HepG2 (cell line): ENCODE measurements around the gene CTNNA2. TPM values are rescaled to one million over a fixed set of nuclear protein-coding genes. Genes with fewer than 3 reads are reported as not detected.
"Not testable (repeated sequence)": the region's sequence is repeated elsewhere in the genome, so short reads cannot be mapped to it uniquely, and the experiment has no call there.

ENCODE experiments used
- ATAC-seq: fragments of 200-7000 bp; cut with Tn5 transposase; 3 replicates; pipeline ENCODE4 v1.9.1; 2020; ENCODE audit warnings: mild to moderate bottlenecking, moderate library complexity
- BruUV-seq: library from RNA; stranded (reverse); fragments of 400-500 nt; replicated peaks from 2 replicates; lab custom pipeline; 2021; lab: Mats Ljungman, UMichigan
- CTCF ChIA-PET: fragments of 300-600 bp; formaldehyde crosslinking; extraction: SDS; loops from one replicate; lab custom pipeline; 2021; ENCODE audit warnings: low total read pairs, inconsistent platforms, low intra/inter-chr PET ratio; lab: Yijun Ruan, JAX
- POLR2A ChIA-PET: fragments of 350-600 bp; sonication (Branson Sonifier 250); formaldehyde crosslinking; loops from one replicate; lab custom pipeline; 2020; ENCODE audit warnings: antibody characterized with exemption, inconsistent platforms; lab: Yijun Ruan, JAX
- DNase-seq: peaks from one replicate; pipeline ENCODE4 v3.0.0-alpha.2; 2015; ENCODE audit warnings: low spot score
- FAIRE-seq: peaks from 3 replicates; lab custom pipeline; 2011; peaks lifted over from hg19 to GRCh38; lab: Jason Lieb, UNC
- H2AFZ ChIP-seq: one replicate; pipeline ENCODE4 v1.6.1; 2011; ENCODE audit warnings: low read length, inconsistent platforms
- H3K27ac ChIP-seq: fragments of 300-600 bp; 3 replicates; pipeline ENCODE4 v1.8.0; 2011; ENCODE audit warnings: mixed run types, mild to moderate bottlenecking, mixed read lengths, low read length, inconsistent platforms; ENCODE audit not compliant: insufficient read depth; ENCODE audit errors: extremely low read length
- H3K27me3 ChIP-seq, 2 experiments: fragments of 200-600 bp in 1 of 2; 2 replicates in 1 of 2; 3 replicates in 1 of 2; pipeline versions ENCODE4 v1.6.0 to v1.8.0; 2011; ENCODE audit warnings: low read length in 2 of 2, mild to moderate bottlenecking in 2 of 2, moderate library complexity in 2 of 2, inconsistent platforms in 1 of 2; ENCODE audit not compliant: insufficient read depth in 2 of 2, control insufficient read depth in 1 of 2
- H3K36me3 ChIP-seq, 2 experiments: fragments of 200-600 bp in 1 of 2; replicated peaks in 1 of 2; 2 replicates in 1 of 2; 3 replicates in 1 of 2; pipeline versions ENCODE4 v1.5.1 to v1.8.0; 2011; ENCODE audit warnings: low read length in 2 of 2, inconsistent platforms in 1 of 2; ENCODE audit not compliant: insufficient read depth in 2 of 2, control insufficient read depth in 1 of 2
- H3K4me1 ChIP-seq: 2 replicates; pipeline ENCODE4 v1.5.1; 2012; ENCODE audit warnings: low read length, inconsistent platforms; ENCODE audit not compliant: insufficient read depth
- H3K4me2 ChIP-seq: 2 replicates; pipeline ENCODE4 v1.6.0; 2011; ENCODE audit warnings: low read depth, low read length, inconsistent platforms
- H3K4me3 ChIP-seq, 3 experiments: fragments of 200-600 bp in 1 of 3; sonication (generic), shearing (Covaris generic) in 1 of 3; replicated peaks in 1 of 3; 2 replicates each; pipeline ENCODE4 v1.5.1; 2011 to 2016; ENCODE audit warnings: low read length in 3 of 3, inconsistent platforms in 2 of 3, low read depth in 2 of 3, mild to moderate bottlenecking in 2 of 3, control low read depth in 1 of 3, mixed read lengths in 1 of 3; ENCODE audit not compliant: insufficient read depth in 1 of 3
- H3K79me2 ChIP-seq: one replicate; pipeline ENCODE4 v1.6.1; 2011; ENCODE audit warnings: low read length, inconsistent platforms; ENCODE audit not compliant: insufficient read depth
- H3K9ac ChIP-seq: 2 replicates; pipeline ENCODE4 v1.6.0; 2011; ENCODE audit warnings: mild to moderate bottlenecking, low read depth, low read length, inconsistent platforms; ENCODE audit not compliant: insufficient read depth
- H3K9me3 ChIP-seq: 2 replicates; pipeline ENCODE4 v1.5.1; 2012; ENCODE audit warnings: mild to moderate bottlenecking, low read length
- H4K20me1 ChIP-seq: 2 replicates; pipeline ENCODE4 v1.6.0; 2011; ENCODE audit warnings: inconsistent platforms, mild to moderate bottlenecking, low read length, moderate library complexity; ENCODE audit not compliant: insufficient read depth
- EED ChIP-seq: sonication (generic); formaldehyde crosslinking; IDR thresholded peaks from 2 replicates; pipeline ENCODE4 v1.5.0; 2020; ENCODE audit warnings: mild to moderate bottlenecking, missing genetic modification reagents
- FOSL1 ChIP-seq: sonication (generic); formaldehyde crosslinking; IDR thresholded peaks from 2 replicates; pipeline ENCODE4 v1.9.0; 2021; ENCODE audit warnings: missing genetic modification reagents, borderline replicate concordance
- FOXM1 ChIP-seq: sonication (generic); formaldehyde crosslinking; IDR thresholded peaks from 2 replicates; pipeline ENCODE4 v1.5.0; 2020; ENCODE audit warnings: missing genetic modification reagents
- HDAC2 ChIP-seq: sonication (generic); formaldehyde crosslinking; IDR thresholded peaks from 2 replicates; pipeline ENCODE4 v1.4.0; 2020; ENCODE audit warnings: missing genetic modification reagents
- KLF15 ChIP-seq: sonication (generic); formaldehyde crosslinking; IDR thresholded peaks from 2 replicates; pipeline ENCODE4 v1.8.1; 2023; ENCODE audit warnings: borderline replicate concordance, mild to moderate bottlenecking, inconsistent platforms, missing genetic modification reagents, mixed read lengths
- NCOA1 ChIP-seq: sonication (generic); formaldehyde crosslinking; IDR thresholded peaks from 2 replicates; pipeline ENCODE4 v1.9.0; 2021; ENCODE audit warnings: missing genetic modification reagents
- NCOA5 ChIP-seq: sonication (generic); formaldehyde crosslinking; IDR thresholded peaks from 2 replicates; pipeline ENCODE4 v1.4.0; 2020; ENCODE audit warnings: missing genetic modification reagents
- RAD51 ChIP-seq: fragments of 450-650 bp; IDR thresholded peaks from 2 replicates; pipeline ENCODE4 v1.6.1; 2016; ENCODE audit warnings: borderline replicate concordance
- REL ChIP-seq: sonication (generic); formaldehyde crosslinking; conservative IDR thresholded peaks from 2 replicates; pipeline ENCODE4 v1.8.0; 2022; ENCODE audit warnings: mild to moderate bottlenecking, missing genetic modification reagents, moderate library complexity
- SP5 ChIP-seq: IDR thresholded peaks from 2 replicates; pipeline ENCODE4 v1.6.1; 2016; ENCODE audit warnings: low read depth, borderline replicate concordance
- ZNF10 ChIP-seq: sonication (generic); formaldehyde crosslinking; IDR thresholded peaks from 2 replicates; pipeline ENCODE4 v1.4.0; 2020; ENCODE audit warnings: mild to moderate bottlenecking, low read depth, missing genetic modification reagents, borderline replicate concordance
- ZNF225 ChIP-seq: sonication (generic); formaldehyde crosslinking; IDR thresholded peaks from 2 replicates; pipeline ENCODE4 v1.4.0; 2020; ENCODE audit warnings: mild to moderate bottlenecking, missing genetic modification reagents
- ZNF33A ChIP-seq: sonication (generic); formaldehyde crosslinking; IDR thresholded peaks from 2 replicates; pipeline ENCODE4 v1.5.1; 2020; ENCODE audit warnings: missing genetic modification reagents, mild to moderate bottlenecking, moderate library complexity, borderline replicate concordance
- ZNF530 ChIP-seq: sonication (generic); formaldehyde crosslinking; IDR thresholded peaks from 2 replicates; pipeline ENCODE4 v1.5.0; 2020; ENCODE audit warnings: low read depth, mild to moderate bottlenecking, missing genetic modification reagents
- ZNF678 ChIP-seq: sonication (generic); formaldehyde crosslinking; IDR thresholded peaks from 2 replicates; pipeline ENCODE4 v1.4.0; 2020; ENCODE audit warnings: mild to moderate bottlenecking, missing genetic modification reagents
- ZSCAN22 ChIP-seq: sonication (generic); formaldehyde crosslinking; IDR thresholded peaks from 2 replicates; pipeline ENCODE4 v1.4.0; 2020; ENCODE audit warnings: mild to moderate bottlenecking, missing genetic modification reagents
- WGBS: methylation state at CpG from one replicate; pipeline ENCODE4 v1.1.6; 2017; ENCODE audit warnings: low lambda C conversion rate; 5-methylcytosine and 5-hydroxymethylcytosine counted together
- in situ Hi-C: cut with HindIII; loops from 2 replicates; pipeline ENCODE4 v1.10.0; 2017; ENCODE audit warnings: low pct_unique_long_range_greater_than_20kb; ENCODE audit not compliant: extremely low pct_ligation_motif_present
- intact Hi-C: fragments of 100-400 bp; cut with micrococcal nuclease; formaldehyde crosslinking; loops from one replicate; pipeline ENCODE4 v1.10.0; 2022; ENCODE audit not compliant: unreplicated experiment
- polyA plus RNA-seq, 8 experiments: library from polyadenylated mRNA; depleted of rRNA in 3 of 8; stranded (reverse) in 7 of 8; unstranded in 1 of 8; fragments of >200 nt; fragmentation: Illumina TruSeq in 4 of 8; extraction: Trizol in 4 of 8; gene quantifications; 2 replicates each; pipeline versions ENCODE4 v1.2.1 to v1.2.3, GENCODE V29; 2011 to 2016; ENCODE audit warnings: low read depth in 4 of 8, missing spikeins in 1 of 8, mixed read lengths in 1 of 8; ENCODE audit not compliant: insufficient read depth in 1 of 8
- total RNA-seq, 5 experiments: library from RNA; depleted of rRNA; stranded (reverse); fragments of >200 nt; fragmentation: Illumina TruSeq; extraction: Trizol; gene quantifications; 2 replicates each; pipeline ENCODE4 v1.2.3, GENCODE V29; 2016; ENCODE audit warnings: low read depth in 1 of 5
- TF ChIP-seq, protein P1 (sequence below): sonication (generic); formaldehyde crosslinking; IDR thresholded peaks from 2 replicates; pipeline ENCODE4 v1.4.0; 2020; ENCODE audit warnings: missing genetic modification reagents, borderline replicate concordance

Gene CTNNA2
- total and polyA plus RNA-seq, 2 of the 13 experiments (the other 11 are each of a cell fraction or from before 2014, with no cell fraction given): not detected

DNA sequence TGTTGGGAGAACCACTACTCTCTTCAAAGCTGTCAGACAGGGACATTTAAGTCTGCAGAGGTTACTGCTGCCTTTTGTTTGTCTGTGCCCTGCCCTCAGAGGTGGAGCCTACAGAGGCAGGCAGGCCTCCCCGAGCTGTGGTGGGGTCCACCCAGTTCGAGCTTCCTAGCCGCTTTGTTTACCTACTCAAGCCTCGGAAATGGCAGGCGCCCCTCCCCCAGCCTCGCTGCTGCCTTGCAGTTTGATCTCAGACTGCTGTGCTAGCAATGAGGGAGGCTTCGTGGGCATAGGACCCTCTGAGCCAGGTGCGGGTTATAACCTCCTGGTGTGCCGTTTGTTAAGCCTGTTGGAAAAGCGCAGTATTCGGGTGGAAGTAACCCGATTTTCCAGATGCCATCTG, 585.7 kb downstream of the CTNNA2 start:
- POLR2A ChIA-PET, FAIRE-seq: not testable (repeated sequence)

DNA sequence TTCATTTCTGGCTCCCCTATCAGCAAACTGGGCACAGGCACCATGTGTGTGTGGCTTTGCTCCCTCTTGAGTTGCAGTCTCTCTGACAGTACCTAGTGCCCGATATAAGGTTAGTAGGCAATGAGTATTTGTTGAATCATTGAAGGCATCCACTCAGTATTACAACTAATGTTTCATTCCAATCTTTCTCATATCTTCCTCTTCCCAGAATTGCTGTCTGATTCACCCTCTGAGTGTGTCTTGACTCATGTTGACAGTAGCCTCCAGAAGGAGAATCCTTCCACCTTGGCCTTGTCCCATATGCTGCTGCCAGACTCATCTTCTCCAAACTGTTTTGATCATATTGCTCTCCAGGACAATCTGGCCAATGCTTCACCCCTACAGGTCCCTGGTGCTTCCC, 589.2 kb downstream of the CTNNA2 start:
- H3K4me2 ChIP-seq: no peak overlapping the region
- in situ Hi-C loops (no loop called here), intact Hi-C loops (no loop called here)
- FAIRE-seq: no peak
- 14% methylated on average over 1 of the region's 1 CpG for WGBS
- CTCF ChIA-PET: no interaction called here
- no peaks in the 10 kb centered on the region for H3K36me3 ChIP-seq
- H4K20me1 ChIP-seq: no peaks in the 10 kb centered on the region
- DNase-seq: no peak
- no peak overlapping the region for H3K9ac ChIP-seq
- POLR2A ChIA-PET: no interaction called here
- H3K27ac ChIP-seq: no peak overlapping the region
- no peak overlapping the region for H2AFZ ChIP-seq
- H3K4me1 ChIP-seq: no peaks in the 10 kb centered on the region
- no TSS peak for BruUV-seq
- no peak for ATAC-seq
- no peaks in the 10 kb centered on the region for H3K27me3 ChIP-seq
- H3K79me2 ChIP-seq: no peaks in the 10 kb centered on the region
- H3K9me3 ChIP-seq: no peaks in the 10 kb centered on the region
- H3K4me3 ChIP-seq: no peak overlapping the region
- TF ChIP-seq ZNF33A (CRISPR knock-in tag) (no peak), ZNF225 (CRISPR knock-in tag) (no peak), NCOA5 (CRISPR knock-in tag) (no peak), ZNF530 (no peak), EED (CRISPR knock-in tag) (no peak), ZSCAN22 (CRISPR knock-in tag) (no peak), KLF15 (CRISPR knock-in tag) (no peak), RAD51 (no peak), HDAC2 (no peak), FOXM1 (CRISPR knock-in tag) (no peak), ZNF678 (CRISPR knock-in tag) (no peak), REL (no peak), ZNF10 (CRISPR knock-in tag) (no peak), FOSL1 (CRISPR knock-in tag) (no peak), SP5 (no peak), NCOA1 (CRISPR knock-in tag) (no peak)

More for the DNA sequence above, 585.7 kb downstream of the CTNNA2 start:
- H2AFZ ChIP-seq, H3K4me3 ChIP-seq: not testable (repeated sequence)
- TF ChIP-seq, protein P1, sequence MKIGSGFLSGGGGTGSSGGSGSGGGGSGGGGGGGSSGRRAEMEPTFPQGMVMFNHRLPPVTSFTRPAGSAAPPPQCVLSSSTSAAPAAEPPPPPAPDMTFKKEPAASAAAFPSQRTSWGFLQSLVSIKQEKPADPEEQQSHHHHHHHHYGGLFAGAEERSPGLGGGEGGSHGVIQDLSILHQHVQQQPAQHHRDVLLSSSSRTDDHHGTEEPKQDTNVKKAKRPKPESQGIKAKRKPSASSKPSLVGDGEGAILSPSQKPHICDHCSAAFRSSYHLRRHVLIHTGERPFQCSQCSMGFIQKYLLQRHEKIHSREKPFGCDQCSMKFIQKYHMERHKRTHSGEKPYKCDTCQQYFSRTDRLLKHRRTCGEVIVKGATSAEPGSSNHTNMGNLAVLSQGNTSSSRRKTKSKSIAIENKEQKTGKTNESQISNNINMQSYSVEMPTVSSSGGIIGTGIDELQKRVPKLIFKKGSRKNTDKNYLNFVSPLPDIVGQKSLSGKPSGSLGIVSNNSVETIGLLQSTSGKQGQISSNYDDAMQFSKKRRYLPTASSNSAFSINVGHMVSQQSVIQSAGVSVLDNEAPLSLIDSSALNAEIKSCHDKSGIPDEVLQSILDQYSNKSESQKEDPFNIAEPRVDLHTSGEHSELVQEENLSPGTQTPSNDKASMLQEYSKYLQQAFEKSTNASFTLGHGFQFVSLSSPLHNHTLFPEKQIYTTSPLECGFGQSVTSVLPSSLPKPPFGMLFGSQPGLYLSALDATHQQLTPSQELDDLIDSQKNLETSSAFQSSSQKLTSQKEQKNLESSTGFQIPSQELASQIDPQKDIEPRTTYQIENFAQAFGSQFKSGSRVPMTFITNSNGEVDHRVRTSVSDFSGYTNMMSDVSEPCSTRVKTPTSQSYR (CRISPR knock-in tag): peak; percentile 69; the same call in 1 of the 2 replicates
- TF ChIP-seq, all 625 proteins: peak for 1; not testable (repeated sequence) for 624
- ATAC-seq, H3K27me3 ChIP-seq, H3K27ac ChIP-seq, H3K9me3 ChIP-seq, H3K79me2 ChIP-seq, H3K4me1 ChIP-seq, H3K9ac ChIP-seq, in situ Hi-C loops, H3K36me3 ChIP-seq, BruUV-seq, DNase-seq, H4K20me1 ChIP-seq, intact Hi-C loops, CTCF ChIA-PET: not testable (repeated sequence)
- WGBS: 23% methylated on average over 12 of the region's 12 CpGs
- peak overlapping the region; percentile 18; the same call in 1 of the 2 replicates for H3K4me2 ChIP-seq
